HG03095 (cell line): ENCODE data around the gene TINAGL1.

Experiments
- ATAC-seq: cut with Tn5 transposase; IDR thresholded peaks from one replicate; pipeline ENCODE4 v1.9.1; 2021; ENCODE audit warnings: moderate library complexity; ENCODE audit not compliant: unreplicated experiment

TINAGL1 gene, protein sequence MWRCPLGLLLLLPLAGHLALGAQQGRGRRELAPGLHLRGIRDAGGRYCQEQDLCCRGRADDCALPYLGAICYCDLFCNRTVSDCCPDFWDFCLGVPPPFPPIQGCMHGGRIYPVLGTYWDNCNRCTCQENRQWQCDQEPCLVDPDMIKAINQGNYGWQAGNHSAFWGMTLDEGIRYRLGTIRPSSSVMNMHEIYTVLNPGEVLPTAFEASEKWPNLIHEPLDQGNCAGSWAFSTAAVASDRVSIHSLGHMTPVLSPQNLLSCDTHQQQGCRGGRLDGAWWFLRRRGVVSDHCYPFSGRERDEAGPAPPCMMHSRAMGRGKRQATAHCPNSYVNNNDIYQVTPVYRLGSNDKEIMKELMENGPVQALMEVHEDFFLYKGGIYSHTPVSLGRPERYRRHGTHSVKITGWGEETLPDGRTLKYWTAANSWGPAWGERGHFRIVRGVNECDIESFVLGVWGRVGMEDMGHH

DNA sequence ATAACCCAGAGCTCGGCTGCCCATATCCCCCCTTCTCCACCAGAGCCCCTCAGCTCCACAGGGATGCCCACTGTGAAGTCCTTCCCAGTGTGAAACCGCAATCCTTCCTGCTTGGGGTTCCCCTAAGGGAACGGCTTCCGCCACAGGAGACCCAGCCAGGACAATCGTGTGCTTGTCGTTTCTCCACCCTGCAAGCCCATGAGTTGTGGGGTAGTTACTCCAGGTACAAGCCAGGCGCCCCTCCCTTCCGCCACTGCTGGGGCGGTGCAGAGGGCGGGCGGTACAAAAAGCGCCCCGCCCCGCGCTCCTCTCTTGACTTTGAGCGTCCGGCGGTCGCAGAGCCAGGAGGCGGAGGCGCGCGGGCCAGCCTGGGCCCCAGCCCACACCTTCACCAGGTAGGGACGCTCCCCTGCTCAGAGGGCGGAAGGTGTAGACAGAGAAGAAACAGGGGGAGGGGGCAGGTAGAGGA lies at the start of gene TINAGL1:
TINAGL1 (plus strand) TSS at position 315 of the 469 bp plus-strand sequence. CDS start 634 bp downstream, outside the sequence.
- ATAC-seq = no peak

DNA sequence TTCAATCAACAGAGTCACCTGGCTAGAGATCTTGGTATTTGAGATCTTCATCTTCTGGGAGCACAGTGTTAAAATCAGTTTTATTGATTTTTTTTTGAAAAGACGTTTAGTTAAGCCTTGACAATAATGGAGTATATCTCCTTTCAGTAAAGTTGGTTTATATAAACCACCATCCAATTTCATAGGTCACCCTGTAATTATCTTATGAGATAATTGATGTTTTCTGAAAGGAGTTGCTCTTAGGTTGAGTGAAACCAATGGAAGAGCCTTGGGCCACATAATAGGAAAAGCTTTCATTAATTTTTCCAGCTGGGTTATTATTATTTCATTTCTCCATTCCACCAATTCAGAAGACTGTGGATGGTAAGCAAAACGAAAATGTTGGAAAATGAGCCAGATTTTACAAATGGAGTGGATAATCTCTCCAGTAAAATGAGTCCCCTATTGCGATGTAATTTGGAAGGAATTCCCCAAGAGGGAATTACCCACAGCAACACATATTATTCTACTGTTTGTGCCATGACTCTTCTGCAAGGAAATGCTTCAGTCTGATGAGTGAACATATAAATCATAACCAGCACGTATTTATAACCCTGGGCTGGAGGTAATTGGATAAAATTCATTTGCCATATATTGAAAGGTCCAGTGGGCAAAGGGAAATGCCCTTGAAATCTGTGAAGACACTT lies 46.2 kb upstream of the TINAGL1 start:
- ATAC-seq = no peak

DNA sequence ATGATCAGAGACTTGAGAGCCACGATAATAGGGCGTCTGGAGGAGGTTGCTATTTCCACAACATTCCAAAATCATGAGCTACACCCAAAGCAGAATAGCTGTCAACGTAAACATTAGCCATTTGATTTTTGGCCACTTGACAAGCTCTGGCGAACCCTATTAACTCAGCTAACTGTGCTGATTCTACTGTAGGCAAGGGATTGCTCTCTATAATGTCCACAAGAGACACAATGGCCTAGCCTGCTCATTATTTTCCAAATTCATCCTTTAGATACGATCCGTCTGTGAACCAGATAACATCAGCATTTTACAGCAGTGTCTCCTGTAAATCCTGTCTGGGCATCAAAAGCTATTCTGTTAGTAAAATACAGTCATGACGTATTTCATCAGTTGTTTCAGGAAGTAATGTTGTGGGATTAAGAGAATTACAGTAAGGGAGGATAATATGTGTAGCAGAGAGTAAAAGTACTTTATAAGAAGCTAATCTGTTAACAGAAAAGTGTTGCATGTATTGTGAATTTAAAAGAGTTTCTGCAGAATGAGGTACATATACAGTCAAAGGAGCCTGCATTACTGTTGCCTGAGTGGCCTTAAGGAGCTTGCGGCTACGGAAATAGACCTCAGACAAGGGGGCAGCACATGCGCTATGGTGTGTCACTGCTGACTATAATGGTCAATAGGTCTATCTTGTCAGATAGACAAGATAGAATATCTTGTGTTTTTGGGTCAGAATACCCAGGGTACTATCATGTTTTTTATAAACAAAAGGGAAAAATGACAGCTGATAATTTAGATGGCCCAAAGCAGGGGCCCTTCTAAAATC lies 44.9 kb upstream of the TINAGL1 start:
- ATAC-seq = no peak

DNA sequence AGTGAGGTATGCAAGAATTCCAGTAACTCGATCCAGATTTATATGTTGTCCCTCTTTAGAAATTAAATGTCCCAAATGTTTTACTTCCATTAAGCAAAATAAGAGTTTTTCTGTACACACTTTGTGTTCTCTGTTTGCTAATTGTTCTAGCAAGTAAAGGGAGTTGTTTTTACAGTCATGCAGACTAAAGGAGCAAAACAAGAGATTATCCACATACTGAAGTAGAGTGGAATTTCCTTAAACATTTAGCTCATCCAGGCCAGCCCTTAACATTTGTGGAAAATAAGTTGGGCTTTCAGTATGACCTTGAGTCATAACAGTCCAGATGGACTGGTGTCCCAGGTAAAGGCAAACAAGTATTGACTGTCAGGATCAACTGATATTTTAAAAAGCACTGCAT lies 44.1 kb upstream of the TINAGL1 start:
- no peak for ATAC-seq

DNA sequence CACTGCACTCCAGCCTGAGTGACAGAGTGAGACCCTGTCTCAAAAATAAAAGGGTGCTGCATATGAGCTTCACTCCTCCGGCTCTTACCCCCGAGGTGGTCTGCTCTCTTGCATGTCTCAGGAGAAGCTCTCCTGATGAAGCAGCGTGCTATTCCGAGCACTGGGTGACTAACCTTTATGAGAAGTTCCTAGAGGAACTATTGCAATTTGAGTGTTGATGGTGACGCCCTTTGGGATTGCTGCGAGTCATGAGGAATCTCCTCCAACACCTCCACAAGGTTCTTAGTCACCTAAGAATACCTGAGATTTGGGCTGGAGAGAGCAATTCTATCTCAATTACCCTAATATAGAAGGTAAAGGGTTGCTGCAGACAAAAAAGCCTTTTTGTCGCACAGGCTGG lies 40.8 kb upstream of the TINAGL1 start:
- ATAC-seq = no peak

DNA sequence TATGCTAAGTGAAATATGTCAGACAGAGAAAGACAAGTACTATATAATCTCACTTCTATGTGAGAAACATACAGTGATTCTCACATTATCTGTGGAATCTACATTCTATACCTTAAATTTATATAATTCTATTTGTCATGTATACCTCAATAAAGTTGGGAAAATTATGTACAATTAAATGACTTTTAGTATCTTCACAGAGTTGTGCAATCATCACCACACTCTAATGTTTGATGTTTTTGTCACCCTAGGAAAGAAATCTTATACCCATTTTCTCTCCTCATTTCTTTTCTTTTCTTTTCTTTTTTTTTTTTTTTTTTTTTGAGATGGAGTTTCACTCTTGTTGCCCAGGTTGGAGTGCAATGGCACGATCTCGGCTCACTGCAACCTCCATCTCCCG lies 37.0 kb upstream of the TINAGL1 start:
- no peak for ATAC-seq

DNA sequence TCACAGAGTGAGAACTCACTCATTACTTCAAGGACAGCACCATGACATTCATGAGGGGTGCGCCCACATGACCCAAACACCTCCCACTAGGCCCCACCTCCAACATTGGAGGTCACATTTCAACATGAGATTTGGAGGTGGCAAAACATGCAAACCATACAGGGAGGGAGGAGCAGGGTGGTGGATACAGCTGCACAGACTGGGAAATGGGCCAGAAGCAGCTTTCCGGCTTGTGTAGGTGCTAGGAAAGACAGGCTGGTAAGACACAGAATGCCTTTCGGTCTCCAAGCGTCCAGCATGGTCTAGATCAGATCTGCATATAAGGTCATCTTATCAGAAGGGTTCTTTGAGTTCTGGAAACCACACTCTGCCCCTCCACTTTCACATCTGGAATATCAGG lies 35.1 kb upstream of the TINAGL1 start:
- ATAC-seq = no peak

DNA sequence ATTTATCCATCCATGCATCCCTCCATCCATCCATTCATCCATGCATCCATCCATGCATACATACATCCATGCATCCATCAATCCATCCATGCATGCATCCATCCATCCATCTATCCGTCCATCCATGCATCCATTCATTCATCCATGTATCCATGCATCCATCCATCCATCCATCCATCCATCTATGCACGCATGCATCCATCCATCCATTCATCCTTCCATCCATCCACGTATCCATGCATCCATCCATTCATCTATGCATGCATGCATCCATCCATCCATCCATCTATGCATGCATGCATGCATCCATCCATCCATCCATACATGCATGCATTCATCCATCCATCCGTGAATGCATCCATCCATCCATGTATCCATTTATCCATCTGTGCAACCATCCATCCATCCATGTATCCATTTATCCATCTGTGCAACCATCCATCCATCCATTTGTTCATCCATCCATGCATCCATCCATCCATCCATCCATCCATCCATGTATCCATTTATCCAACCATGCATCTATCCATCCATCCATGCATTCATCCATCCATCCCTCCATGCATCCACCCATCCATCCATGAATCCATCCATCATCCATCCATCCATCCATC lies 30.3 kb upstream of the TINAGL1 start:
- ATAC-seq = no peak

DNA sequence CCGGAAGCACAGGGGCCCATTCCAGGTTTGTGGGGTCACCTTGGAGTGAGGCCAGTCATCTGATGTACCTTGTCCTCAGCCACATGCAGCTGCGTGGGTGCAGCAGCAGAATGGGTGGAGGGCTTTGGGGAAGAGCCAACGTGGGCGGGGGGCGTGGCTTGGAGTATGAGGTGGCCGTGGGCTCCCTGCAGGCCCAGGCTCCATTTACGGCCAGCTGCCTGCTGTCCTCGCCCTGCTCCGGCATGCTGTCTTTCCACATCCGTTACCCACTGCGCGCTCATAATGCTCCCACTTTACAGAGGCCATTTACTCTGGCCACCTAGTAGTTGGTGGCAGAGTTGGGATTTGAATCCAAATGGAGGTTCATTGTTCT lies 27.8 kb upstream of the TINAGL1 start:
- ATAC-seq = no peak

DNA sequence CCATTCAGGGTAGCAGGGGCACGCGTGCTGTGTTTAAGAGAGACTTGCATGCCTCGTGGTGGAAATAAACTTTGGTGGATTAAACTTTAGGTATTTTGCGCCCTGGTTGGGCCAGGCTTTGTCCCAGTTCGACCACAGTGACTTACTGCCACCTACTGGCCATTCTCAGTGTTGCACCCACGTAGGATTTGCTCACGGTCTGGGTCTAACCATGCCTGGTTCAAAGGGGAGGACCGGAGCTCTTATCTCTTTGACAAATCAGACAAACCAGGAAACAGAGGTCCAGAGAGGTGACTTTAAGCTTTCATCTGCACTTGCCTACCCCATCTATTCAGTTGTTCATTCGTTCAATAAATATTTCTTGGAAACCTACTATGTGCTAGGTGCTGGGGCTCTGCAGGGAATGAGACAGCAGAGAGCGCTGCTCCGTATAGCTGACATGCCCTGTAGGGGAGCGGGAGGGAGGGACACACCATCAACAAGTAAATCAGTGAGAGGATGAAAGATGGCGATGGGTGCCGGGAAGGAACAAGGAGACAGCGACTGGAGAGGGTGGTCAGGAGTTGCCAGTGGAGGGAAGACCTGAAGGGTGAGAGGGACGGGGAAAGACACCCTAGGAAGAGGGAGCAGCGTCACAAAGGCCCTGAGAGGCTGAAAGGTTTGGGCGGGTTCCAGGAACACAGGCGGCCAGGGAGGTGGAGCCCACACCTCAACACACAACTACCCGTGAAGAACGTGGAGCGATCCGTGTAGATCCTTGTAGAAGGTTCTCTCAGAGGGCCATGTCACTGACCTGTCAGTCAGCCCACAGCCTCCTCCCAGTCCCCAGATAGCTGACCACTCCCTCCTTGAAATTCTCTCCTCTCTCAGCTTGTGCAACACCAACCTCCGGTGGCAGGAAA lies 27.2 kb upstream of the TINAGL1 start:
- no peak for ATAC-seq

DNA sequence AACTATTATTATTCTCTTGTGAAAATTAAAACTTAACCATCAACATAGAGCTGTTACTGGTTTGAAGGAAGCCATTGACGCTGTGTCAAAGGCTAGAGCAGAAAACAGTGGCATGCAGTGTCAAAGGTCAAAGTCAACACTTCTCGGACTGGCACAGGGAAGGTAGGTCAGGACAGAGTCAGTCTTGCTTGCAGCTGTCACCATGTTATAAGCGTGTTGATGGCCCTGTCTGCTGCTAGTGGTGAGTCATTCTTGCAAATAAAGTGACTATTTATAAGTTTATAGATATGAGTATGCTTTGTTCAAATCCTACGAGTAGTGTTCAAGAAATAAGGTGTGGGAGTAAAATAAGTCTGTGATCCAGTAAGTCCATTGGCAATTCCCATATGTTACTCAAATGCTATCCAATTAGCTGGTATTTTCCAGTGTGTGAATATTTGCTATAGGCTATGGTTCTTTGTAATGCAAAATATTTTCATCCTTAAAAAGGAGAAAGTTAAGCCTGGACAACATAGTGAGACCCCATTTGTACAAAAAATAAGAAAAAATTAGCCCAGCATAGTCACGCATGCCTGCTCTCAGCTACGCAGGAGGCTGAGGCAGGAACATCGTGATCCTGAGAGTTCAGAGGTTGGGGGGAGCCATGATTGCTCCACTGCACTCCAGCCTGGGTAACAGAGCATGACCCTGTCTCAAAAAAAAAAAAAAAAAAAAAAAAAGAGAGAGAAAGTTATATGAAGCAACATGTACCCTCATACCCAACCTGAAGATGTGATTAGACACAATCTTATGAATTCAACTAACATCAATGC lies 26.3 kb upstream of the TINAGL1 start:
- ATAC-seq = no peak

DNA sequence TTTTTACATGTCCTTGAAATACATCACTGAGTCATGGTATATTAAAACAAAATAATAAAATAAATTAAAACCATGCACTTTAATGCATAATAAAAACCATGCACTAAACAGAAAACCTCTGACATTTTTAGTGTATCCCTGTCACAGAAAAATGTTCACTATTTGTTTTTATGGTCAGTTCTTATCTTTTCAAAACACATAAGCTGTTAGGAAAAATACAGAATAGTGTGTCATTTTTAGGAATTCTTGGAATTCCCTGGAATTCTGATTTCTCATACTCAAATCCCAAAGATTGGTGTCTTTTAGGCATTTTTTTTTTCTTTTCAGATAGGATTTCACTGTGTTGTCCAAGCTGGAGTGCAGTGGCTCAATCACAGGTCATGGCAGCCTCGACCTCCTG lies 25.1 kb upstream of the TINAGL1 start:
- ATAC-seq = no peak

DNA sequence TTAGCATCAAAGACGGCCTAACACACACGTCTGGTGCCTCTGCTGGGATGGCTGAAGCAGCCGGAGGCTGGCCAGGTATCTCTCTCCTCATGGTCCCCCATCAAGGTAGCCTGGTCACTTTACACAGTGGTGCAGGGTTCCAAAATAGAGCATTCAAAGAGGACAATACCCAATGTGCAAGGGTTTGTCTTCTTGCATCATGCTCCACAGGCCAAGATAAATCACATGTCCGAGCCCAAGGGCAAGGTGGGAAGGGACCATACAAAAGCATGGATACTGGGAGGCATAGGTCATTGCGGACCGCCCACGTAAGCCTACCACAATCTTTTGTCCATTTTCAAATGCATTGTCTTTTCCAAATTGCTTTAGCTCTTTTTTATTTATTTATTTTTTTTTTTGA lies 23.8 kb upstream of the TINAGL1 start:
- ATAC-seq = no peak

DNA sequence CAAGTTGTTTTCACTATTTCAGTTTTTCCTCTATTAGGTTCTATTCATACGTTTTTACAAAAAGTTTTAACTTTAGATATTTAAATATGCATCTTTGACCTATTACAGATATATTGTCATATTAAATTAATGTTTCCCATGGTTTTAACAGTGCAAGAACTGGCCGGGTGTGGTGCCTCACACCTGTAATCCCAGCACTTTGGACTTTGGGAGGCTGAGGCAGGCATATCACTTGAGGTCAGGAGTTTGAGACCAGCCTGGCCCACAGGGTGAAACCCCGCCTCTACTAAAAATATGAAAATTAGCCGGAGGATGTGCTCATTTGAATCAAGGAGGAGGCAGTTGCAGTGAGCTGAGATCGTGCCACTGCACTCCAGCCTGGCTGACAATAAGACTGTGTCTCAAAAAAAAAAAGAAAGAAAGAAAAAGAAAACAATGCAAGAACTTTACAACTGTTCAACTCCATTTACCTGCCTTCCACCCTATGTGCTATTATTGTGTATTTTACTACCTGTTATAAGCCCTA lies 19.8 kb upstream of the TINAGL1 start:
- ATAC-seq = no peak

DNA sequence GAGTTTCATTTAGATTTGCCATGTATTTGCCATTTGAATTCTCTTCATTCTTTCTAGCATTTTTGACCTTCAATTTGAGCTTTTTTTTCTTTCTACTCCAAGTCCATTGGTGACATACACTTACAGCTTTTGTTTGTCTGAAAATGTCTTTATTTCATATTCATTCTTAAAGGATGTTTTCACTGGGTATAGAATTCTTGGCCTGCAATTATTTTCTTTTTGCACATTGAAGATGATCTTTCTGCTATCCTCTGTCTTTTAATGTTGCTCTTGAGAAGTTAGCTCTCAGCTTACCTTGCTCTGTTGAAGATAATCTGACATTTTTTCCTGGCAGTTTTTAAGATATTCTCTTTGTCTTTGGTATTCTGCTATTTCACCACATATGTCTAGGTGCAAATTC lies 16.6 kb upstream of the TINAGL1 start:
- ATAC-seq = no peak

DNA sequence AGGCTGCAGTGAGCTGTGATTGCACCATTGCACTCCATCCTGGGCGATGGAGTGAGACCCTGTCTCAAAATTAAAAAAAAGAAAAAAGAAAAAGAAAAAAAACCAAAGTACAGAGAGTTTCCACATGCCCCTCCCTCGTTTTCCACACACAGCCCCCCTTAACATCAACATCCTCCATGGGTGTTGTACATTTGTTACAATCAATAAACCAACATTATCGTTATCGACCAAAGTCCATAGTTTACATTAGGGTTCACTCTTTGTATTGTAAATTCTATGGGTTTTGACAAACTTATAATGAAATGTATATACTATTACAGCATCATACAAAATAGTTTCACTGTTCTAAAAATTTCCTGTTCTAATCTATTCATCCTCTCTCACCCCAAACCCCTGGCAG lies 15.9 kb upstream of the TINAGL1 start:
- no peak for ATAC-seq

DNA sequence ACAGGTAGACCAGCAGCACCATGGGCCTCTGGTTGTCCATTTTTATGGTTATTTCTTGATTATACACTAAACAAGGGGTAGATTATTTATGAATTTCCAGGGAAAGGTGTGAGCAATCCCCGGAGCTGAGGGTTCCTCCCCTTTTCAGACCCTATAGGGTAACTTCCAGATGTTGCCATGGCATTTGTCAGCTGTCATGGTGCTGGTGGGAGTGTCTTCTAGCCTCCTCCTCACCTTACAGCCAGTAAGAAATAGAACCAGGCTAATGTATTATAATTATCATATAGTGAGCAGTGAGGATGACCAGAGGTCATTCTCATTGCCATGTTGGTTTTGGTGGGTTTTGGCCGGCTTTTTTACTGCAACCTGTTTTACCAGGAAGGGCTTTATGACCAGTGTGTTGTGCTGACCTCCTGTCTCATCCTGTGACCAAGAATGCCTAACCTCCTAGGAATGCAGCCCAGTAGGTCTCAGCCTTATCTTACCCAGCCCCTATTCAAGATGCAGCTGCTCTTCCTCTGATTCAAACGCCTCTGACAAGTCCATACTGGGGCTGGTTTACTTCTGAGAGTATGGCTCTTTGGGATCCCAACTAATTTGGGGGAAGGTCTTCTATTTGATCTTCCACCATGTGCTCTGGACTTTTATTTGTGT lies 13.5 kb upstream of the TINAGL1 start:
- no peak for ATAC-seq

DNA sequence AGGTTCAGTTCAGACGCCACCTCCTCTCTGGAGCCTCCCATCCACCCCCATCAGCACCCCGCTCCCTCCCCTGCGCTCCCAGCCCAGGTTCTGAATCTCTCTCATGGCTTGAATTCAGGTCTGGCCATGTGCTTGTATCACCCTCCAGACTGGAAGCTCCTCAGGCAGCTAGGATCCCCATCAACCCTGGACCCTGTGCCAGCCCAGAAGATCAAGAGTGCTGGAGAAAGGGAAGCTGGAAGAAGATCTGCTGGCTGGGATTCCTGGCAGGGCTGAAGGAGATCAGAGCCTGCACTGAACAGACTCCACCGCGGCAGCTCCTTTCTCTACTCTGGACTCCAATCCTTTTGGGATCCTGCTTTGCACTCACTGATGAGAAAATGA lies 11.7 kb upstream of the TINAGL1 start:
- no peak for ATAC-seq
